IMR-90 (cell line): ENCODE data around the gene RPS24. TPM values are rescaled to one million over a fixed set of nuclear protein-coding genes. Genes with fewer than 3 reads are reported as not detected.

Experiments
- ATAC-seq: fragments of 200-7000 bp; cut with Tn5 transposase; 2 replicates; pipeline ENCODE4 v1.9.1; 2020; ENCODE audit warnings: low read depth, mild to moderate bottlenecking, moderate library complexity
- BruUV-seq: library from RNA; stranded (reverse); fragments of 400-500 nt; replicated peaks from 2 replicates; lab custom pipeline; 2021; lab: Mats Ljungman, UMichigan
- CTCF ChIA-PET: fragments of 300-600 bp; formaldehyde crosslinking; extraction: SDS; loops from one replicate; lab custom pipeline; 2021; ENCODE audit warnings: antibody characterized with exemption; lab: Yijun Ruan, JAX
- POLR2A ChIA-PET: fragments of 300-600 bp; sonication (Branson Sonifier 250); formaldehyde crosslinking; loops from one replicate; lab custom pipeline; 2022; ENCODE audit warnings: antibody characterized with exemption; ENCODE audit not compliant: unreplicated experiment; lab: Charles Lee
- DNase-seq: peaks from one replicate; pipeline ENCODE4 v3.0.0; 2013
- H2AFZ ChIP-seq: replicated peaks from 2 replicates; pipeline ENCODE3; 2013; ENCODE audit warnings: low read length, mild to moderate bottlenecking; ENCODE audit not compliant: poor library complexity
- H2AK5ac ChIP-seq: 2 replicates; pipeline ENCODE4 v1.6.1; 2013; ENCODE audit warnings: low read depth, low read length, inconsistent platforms
- H2AK9ac ChIP-seq: replicated peaks from 2 replicates; pipeline ENCODE3; 2013; ENCODE audit warnings: mild to moderate bottlenecking, low read depth, low read length, moderate library complexity; ENCODE audit not compliant: poor library complexity
- H2BK120ac ChIP-seq: 2 replicates; pipeline ENCODE4 v1.6.1; 2013; ENCODE audit warnings: low read depth, low read length, inconsistent platforms
- H2BK15ac ChIP-seq: 3 replicates; pipeline ENCODE4 v1.6.1; 2013; ENCODE audit warnings: low read depth, low read length, inconsistent platforms
- H2BK20ac ChIP-seq: 2 replicates; pipeline ENCODE4 v1.6.1; 2013; ENCODE audit warnings: low read depth, mild to moderate bottlenecking, inconsistent platforms, low read length, moderate library complexity
- H2BK5ac ChIP-seq: 2 replicates; pipeline ENCODE4 v1.6.1; 2013; ENCODE audit warnings: mild to moderate bottlenecking, low read depth, low read length, inconsistent platforms; ENCODE audit not compliant: poor library complexity, severe bottlenecking
- H3K14ac ChIP-seq: replicated peaks from 2 replicates; pipeline ENCODE4 v1.6.1; 2013; ENCODE audit warnings: low read depth, low read length, inconsistent platforms
- H3K18ac ChIP-seq: 2 replicates; pipeline ENCODE4 v1.6.1; 2013; ENCODE audit warnings: low read depth, low read length, control low read depth
- H3K23ac ChIP-seq: 2 replicates; pipeline ENCODE4 v1.6.1; 2013; ENCODE audit warnings: low read depth, low read length, inconsistent platforms
- H3K27ac ChIP-seq: 2 replicates; pipeline ENCODE4 v1.5.1; 2013; ENCODE audit warnings: mild to moderate bottlenecking, control low read depth, low read length; ENCODE audit not compliant: insufficient read depth
- H3K27me3 ChIP-seq: 2 replicates; pipeline ENCODE4 v1.6.1; 2013; ENCODE audit warnings: low read length; ENCODE audit not compliant: control insufficient read depth, insufficient read depth
- H3K36me3 ChIP-seq: 2 replicates; pipeline ENCODE4 v1.6.1; 2013; ENCODE audit warnings: low read length, mixed read lengths; ENCODE audit not compliant: control insufficient read depth, insufficient read depth
- H3K4ac ChIP-seq: 2 replicates; pipeline ENCODE4 v1.6.1; 2013; ENCODE audit warnings: low read depth, low read length, inconsistent platforms
- H3K4me1 ChIP-seq: 2 replicates; pipeline ENCODE4 v1.6.1; 2013; ENCODE audit warnings: low read length, mixed read lengths; ENCODE audit not compliant: control insufficient read depth, insufficient read depth
- H3K4me2 ChIP-seq: 2 replicates; pipeline ENCODE4 v1.6.1; 2013; ENCODE audit warnings: low read depth, mild to moderate bottlenecking, control low read depth, low read length, moderate library complexity
- H3K4me3 ChIP-seq: 2 replicates; pipeline ENCODE4 v1.5.1; 2013; ENCODE audit warnings: low read depth, mild to moderate bottlenecking, control low read depth, low read length, moderate library complexity; ENCODE audit not compliant: insufficient read depth
- H3K56ac ChIP-seq: 2 replicates; pipeline ENCODE4 v1.6.1; 2013; ENCODE audit warnings: low read length, inconsistent platforms; ENCODE audit not compliant: insufficient read depth; ENCODE audit errors: extremely low read depth
- H3K79me1 ChIP-seq, 2 experiments: 2 replicates each; pipeline ENCODE4 v1.6.1; 2013; ENCODE audit warnings: low read length in 2 of 2, inconsistent platforms in 1 of 2, low read depth in 1 of 2
- H3K9ac ChIP-seq: 2 replicates; pipeline ENCODE4 v1.6.1; 2013; ENCODE audit warnings: low read depth, low read length, control low read depth
- H3K9me1 ChIP-seq: 2 replicates; pipeline ENCODE4 v1.6.1; 2013; ENCODE audit warnings: low read length, inconsistent platforms; ENCODE audit not compliant: insufficient read depth
- H3K9me3 ChIP-seq: 2 replicates; pipeline ENCODE4 v1.6.1; 2013; ENCODE audit warnings: low read length; ENCODE audit not compliant: control insufficient read depth, insufficient read depth
- H4K20me1 ChIP-seq: 2 replicates; pipeline ENCODE4 v1.6.1; 2013; ENCODE audit warnings: low read length, inconsistent platforms; ENCODE audit not compliant: insufficient read depth
- H4K5ac ChIP-seq: 2 replicates; pipeline ENCODE4 v1.6.1; 2013; ENCODE audit warnings: mild to moderate bottlenecking, low read depth, low read length, control low read depth
- H4K8ac ChIP-seq, 2 experiments: 2 replicates each; pipeline ENCODE4 v1.6.1; 2013; ENCODE audit warnings: low read depth in 2 of 2, low read length in 2 of 2, control low read depth in 1 of 2, inconsistent platforms in 1 of 2
- H4K91ac ChIP-seq: 2 replicates; pipeline ENCODE4 v1.6.1; 2013; ENCODE audit warnings: low read depth, low read length, inconsistent platforms; ENCODE audit not compliant: insufficient read depth
- CHD1 ChIP-seq: IDR thresholded peaks from 2 replicates; pipeline ENCODE4 v1.6.1; 2012; ENCODE audit warnings: low read depth, low read length, improper control_type of control experiment
- NFE2L2 ChIP-seq: fragments of 150-350 bp; IDR thresholded peaks from 2 replicates; pipeline ENCODE4 v1.6.1; 2016; ENCODE audit warnings: low read depth, mild to moderate bottlenecking, low read length
- RCOR1 ChIP-seq: IDR thresholded peaks from 2 replicates; pipeline ENCODE4 v1.6.1; 2012; ENCODE audit warnings: mild to moderate bottlenecking, low read length, improper control_type of control experiment; ENCODE audit not compliant: insufficient replicate concordance
- RFX5 ChIP-seq: IDR thresholded peaks from 2 replicates; pipeline ENCODE4 v1.8.0; 2012; ENCODE audit warnings: low read depth, mild to moderate bottlenecking, low read length, moderate library complexity
- WGBS, 2 experiments: methylation state at CpG; one replicate each; pipeline versions ENCODE4 v1.1.5 to v1.1.7; 2013; ENCODE audit warnings: missing lambda C conversion rate in 2 of 2; ENCODE audit not compliant: insufficient read length in 1 of 2; ENCODE audit errors: extremely low coverage in 2 of 2; 5-methylcytosine and 5-hydroxymethylcytosine counted together
- dilution Hi-C: fragments of 300-500 bp; cut with HindIII; formaldehyde crosslinking; loops from one replicate; pipeline ENCODE4 v1.14.3; 2018; ENCODE audit warnings: low sequenced_read_pairs; ENCODE audit not compliant: unreplicated experiment
- in situ Hi-C: fragments of 300-500 bp; cut with MboI; formaldehyde crosslinking; loops from 3 replicates; pipeline ENCODE4 v1.14.3; 2019; ENCODE audit warnings: low sequenced_read_pairs, inconsistent platforms, mixed read lengths
- intact Hi-C: fragments of 100-400 bp; cut with micrococcal nuclease; formaldehyde crosslinking; loops from 2 replicates; pipeline ENCODE4 v1.10.0; 2022
- polyA plus RNA-seq, 3 experiments: library from polyadenylated mRNA; depleted of rRNA; stranded (reverse); fragments of >200 nt; gene quantifications; 2 replicates each; pipeline ENCODE4 v1.2.3, GENCODE V29; 2012; ENCODE audit warnings: low replicate concordance in 1 of 3
- total RNA-seq: library from RNA; depleted of rRNA; stranded (reverse); fragments of >200 nt; gene quantifications from 2 replicates; pipeline ENCODE4 v1.2.3, GENCODE V29; 2012

RPS24 gene
- total and polyA plus RNA-seq, 2 of the 4 experiments (the other 2 are of a cell fraction) = 1,664 to 4,721 TPM

GRCh38 chr10:78013564-78013963 lies 20.1 kb upstream of the RPS24 start:
- H3K36me3 ChIP-seq = peaks cover 63% of the 10 kb centered on the region
- intact Hi-C loops = no loop called here
- no peaks in the 10 kb centered on the region for H3K27me3 ChIP-seq

More at GRCh38 chr10:78013564-78013963, 20.1 kb upstream of the RPS24 start:
- Histone ChIP-seq H2AK5ac (no peak overlapping the region), H3K4me2 (no peak overlapping the region), H3K14ac (no peak overlapping the region), H3K23ac (no peak overlapping the region), H3K56ac (no peak overlapping the region), H4K20me1 (no peaks in the 10 kb centered on the region), H2BK120ac (no peak overlapping the region), H3K4me3 (no peak overlapping the region), H4K5ac (no peak overlapping the region), H3K4ac (no peak overlapping the region), H4K8ac (no peak overlapping the region), H2BK20ac (no peak overlapping the region), H2AFZ (no peak overlapping the region), H3K79me1 (peaks cover 0 to 8% of the 10 kb centered on the region in 2 experiments; a peak in 2 of 4 replicates), H2BK5ac (no peak overlapping the region), H2BK15ac (no peak overlapping the region), H3K27ac (no peak overlapping the region), H3K4me1 (no peaks in the 10 kb centered on the region), H3K18ac (no peak overlapping the region), H3K9me3 (no peaks in the 10 kb centered on the region), H2AK9ac (no peak overlapping the region), H3K9ac (no peak overlapping the region), H4K91ac (no peak overlapping the region), H3K9me1 (0 out of 2 replicates have a peak, but pooled peaks cover 3% of the 10 kb centered on the region)
- no TSS peak for BruUV-seq
- no CpG with 5 or more reads among the region's 1 CpG for WGBS, 2 experiments
- POLR2A ChIA-PET = no interaction called here
- dilution Hi-C loops (no loop called here), in situ Hi-C loops (no loop called here)
- DNase-seq = no peak
- CTCF ChIA-PET = no interaction called here
- TF ChIP-seq CHD1 = no peak
- no peak for TF ChIP-seq RFX5
- no peak for TF ChIP-seq NFE2L2
- TF ChIP-seq RCOR1 = no peak
- no peak for ATAC-seq
